HG02759 (cell line): ENCODE measurements around the gene GNB1.

Source experiments
- ATAC-seq: cut with Tn5 transposase; IDR thresholded peaks from one replicate; pipeline ENCODE4 v1.9.1; 2021; ENCODE audit warnings: mild to moderate bottlenecking, moderate library complexity; ENCODE audit not compliant: unreplicated experiment

The GNB1 gene

DNA sequence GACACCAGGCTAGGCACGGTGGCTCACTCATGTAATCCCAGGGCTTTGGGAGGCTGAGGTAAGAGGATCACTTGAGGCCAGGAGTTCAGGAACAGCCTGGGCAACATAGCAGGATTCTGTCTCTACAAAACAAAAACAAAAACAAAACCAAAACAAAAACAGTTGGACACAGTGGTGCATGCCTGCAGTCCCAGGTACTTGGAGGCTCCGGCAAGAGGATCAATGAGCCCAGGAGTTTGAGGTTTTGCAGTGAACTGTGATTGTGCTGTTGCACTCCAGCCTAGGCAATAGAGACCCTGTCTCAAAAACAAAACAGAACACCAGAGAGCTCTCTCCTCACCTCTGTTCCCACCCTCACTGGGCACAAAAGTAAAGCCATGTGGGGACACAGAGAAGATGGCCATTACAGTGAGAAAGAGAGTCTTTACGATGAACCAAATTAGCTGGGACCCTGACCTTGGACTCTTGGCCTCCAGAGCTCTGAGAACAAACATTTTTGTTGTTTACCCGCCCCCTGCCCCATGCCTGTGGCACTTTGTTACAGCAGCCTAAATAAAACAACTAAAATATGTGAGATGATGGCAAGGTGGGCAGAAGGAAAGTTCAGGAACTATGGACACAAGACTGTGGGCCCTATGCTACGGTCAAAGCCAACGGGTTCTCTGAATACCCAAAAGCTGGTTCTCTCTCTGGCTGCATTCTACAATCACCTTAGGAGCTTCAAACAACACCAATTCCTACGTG, 122.5 kb downstream of the GNB1 start:
- no peak for ATAC-seq

DNA sequence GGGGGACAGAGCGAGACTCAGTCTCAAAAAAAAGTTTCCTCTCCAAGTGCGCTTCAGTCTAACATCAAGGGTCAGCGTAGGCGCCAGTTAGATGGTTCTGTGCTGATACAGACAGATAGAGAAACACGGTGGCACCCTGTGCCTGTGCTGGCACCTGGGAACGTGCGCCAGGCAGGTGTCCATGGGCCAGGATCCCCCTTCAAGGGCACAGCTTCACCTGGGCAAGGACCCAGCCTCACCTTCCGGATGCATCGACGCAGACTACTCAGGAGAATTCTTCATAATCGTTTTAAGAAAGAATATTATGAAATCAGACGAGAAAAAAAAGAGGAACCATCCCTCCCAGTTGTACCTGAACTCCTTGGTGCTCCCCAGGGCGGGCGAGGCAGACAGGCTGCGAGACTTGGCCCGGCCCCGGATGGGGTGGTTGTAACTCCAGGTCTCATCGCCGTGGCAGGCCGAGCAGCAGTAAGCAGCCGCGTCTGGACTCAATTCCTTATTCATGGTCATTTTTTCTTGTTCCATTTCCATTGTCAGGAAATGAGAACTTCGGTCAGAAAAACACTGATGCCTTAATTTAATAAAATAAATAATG, 125.9 kb downstream of the GNB1 start:
- ATAC-seq = no peak

DNA sequence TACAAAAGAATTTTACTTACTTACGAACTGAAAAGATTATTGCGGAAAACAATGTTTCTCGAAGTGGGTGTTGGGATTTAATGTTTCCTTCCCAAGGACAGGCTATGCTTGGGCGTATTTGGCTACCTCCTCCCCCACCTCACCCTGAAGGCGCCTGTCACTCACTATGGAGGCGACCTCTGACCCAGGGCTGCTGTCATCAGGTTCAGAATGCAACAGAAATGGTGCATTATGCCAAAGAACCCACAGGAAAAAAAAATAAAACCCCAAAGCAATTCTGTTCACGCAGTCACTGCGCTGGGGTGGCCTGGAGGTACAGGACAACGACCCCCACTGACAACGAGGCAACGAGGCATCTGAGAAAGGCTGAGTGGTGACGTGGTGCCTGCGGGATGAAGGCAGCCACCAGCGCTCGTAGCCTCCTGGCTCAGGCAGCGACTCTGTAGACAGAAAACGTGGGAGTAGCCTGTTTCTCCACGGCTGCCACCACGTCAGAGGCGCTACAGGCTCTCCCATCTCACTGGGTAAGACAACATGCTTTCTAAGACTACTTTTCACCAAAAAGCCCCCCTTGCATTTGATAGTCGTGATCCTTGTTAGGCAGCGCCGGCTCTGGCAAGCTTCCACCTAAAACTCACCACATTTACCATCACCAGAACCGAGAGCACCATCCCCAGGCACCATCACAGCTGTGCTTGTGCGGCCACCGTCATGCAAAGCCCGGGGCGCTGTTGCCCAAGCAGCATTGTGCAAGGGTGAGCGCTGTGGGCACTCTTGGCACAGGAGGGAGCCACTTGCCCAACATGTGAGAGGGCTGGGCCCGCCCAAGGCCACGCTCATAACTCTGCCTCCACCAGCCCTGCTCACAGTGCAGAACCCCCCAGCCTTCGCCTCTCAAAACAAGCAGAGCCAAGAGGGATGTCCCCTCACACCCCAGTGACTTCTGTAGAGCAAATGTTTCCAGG, 126.9 kb downstream of the GNB1 start:
- no peak for ATAC-seq

DNA sequence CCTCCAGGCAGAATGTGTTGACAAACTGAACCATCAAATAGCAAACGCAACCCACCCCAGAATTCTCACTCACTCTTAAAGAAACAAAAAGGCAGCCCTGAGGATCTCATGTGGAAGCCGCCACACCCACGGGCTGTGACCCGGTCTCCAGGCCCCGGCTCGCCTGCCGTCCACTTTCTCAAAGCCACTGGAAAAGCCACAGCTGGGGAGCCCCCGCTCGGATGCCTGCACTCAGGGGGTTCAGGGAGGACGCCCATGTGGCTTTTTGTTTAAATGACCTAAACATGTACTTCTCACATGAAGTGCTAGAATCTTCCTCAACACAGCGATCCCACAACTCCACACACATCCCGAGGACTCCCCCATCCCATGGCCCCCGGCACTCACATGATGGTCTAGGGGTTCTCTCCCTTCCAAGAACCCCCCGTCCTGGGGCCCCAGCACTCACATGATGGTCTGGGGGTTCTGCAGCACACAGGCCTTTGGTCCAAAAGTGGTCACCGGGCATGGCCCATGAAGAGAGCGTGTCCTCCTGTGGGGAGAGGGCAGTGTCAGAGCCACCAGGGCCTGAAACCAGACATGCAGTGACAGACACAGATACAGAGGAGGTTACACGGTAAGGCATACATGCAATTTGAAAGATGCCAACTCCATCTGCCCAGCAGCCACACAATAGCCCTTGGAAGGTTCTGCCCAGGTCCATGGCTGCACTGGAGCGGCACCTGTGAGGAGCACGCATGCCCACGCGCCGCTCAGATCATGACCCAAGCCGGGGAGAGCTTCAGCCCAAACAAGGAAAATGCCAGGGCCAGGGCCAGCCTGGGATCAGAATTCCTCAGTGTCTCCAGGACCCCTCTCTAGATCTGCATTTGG, 129.1 kb downstream of the GNB1 start:
- ATAC-seq = no peak

DNA sequence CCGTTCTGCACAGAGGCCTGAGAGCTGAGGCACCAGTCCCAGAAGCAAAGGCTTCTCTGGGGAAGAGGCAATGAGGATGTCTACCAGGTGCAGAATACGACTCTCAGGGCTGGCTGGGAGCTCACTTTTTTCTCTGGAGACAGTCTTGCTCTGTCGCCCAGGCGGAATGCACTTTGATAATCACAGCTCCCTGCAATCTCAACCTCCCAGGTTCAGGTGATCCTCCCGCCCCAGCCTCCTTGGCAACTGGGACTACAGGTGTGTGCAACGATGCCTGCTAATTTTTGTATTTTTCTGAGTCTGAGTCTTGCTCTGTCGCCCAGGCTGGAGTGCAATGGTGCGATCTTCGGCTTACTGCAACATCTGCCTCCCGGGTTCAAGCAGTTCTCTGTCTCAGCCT, 130.2 kb downstream of the GNB1 start:
- no peak for ATAC-seq

DNA sequence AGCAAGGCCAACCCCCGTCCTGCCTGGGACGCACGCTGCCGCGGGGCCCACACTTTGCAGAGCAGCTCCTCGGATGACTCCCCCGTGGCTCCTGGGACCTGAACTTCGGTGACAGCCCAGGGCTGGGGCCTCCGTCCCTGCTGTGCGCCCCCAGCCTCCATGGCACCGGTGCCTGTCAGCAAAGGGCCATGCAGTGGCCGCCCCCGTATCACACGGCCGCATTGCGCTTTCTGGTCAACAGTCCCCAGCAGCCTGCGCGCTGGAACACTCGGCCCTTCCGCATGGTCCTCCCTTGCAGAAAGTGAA, 130.6 kb downstream of the GNB1 start:
- ATAC-seq = no peak

DNA sequence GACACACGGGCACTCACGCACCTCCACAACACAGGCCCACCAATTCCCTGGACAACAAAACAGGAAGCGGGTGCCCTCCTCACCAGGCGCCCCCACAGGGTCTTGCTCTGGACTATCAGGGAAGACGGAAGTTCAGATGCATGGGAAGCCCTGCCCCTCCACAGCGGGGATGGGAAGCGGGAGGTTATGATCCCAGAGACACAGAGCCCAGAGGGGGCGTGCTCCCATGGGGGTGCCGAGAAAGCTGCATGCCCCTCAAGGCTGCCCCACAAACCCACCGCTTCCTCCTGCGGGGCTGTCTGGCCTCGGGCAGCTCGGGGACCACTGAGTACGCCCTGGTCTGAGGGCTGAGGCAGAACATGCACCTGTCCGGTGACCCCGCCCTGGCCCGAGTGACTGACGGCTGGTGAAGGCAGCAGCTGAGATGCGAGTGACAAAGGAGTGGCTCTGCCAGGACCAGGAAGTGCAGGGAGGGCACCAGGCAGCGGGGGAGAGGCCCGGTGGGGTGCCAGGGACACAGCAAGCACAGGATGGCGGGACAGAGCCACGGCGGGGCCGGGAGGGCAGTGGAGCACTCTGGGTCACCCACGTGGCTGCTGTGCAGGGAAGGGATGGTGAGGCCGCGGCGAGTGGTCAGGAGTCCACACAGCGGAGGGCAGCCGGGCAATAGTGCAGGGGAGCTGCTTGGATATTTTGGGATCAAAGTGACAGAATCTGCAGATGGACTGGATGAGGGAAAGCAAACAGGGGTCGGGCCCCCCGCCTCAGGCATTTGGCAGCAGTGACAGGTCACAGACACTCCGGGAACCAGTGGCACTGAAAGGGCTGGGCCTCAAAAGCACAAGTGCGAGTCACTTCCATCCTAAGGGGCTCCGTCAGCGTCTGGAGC, 131.2 kb downstream of the GNB1 start:
- no peak for ATAC-seq

DNA sequence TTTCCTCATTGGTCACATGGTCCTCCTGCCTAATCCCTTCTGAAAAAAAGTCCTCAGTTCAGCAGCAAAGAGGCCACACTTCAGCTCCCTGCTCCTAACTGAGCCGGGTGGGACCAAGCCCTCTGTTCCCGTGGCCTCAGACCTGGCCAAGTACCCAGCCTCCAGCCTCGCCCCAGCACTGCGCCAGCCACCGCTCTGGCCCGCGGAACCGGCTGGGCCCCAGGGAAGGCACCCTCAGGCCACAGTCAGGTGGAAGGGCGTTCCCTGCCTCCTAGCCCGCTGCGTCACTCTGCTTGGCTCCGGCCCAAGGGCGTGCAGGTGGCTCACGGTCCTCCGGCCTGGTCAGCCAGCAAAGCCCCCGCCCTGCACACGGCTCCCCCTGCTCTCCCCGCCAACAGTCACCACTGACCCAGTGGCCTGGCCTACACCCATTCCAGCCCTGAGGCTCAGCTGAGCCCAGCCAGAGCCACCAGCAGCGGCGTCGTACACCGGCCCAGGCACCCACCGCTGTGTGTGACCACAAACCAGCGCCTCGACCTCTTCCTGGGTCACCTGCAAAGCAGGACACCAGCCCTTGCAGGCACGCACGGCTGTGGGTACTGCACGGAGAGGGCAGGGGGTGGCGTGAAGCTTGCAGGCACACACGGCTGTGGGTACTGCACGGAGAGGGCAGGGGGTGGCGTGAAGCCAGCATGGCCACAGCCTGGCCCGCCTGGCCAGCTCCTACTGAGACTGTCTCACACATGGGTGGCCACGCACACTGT, 132.0 kb downstream of the GNB1 start:
- no peak for ATAC-seq

DNA sequence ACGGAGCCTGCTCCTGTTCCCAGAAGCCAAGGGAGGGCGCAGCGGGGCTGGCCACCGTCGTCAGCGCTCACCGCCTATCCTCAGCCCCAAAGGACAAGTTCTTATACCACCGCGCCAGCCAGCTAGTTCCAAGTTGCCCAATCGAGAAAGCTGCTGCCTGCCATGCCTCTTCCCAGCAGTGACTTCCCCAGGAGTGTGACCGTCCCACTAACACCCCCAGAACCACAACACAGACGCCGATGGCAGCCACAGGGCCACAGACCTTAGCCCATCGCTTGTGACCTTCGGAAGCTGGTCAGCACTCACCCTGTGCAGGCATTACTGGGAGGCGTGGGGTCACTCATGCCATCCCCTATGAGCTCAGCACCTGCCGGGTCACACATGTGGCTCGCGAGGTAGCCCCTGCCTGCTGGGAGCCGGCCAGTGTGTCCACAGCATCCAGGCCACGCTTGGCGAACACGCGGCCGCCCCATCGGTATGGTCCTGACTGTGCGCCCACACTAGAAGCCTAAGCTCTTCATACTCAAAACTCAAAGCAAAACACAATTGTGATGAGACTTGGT, 132.7 kb downstream of the GNB1 start:
- no peak for ATAC-seq

DNA sequence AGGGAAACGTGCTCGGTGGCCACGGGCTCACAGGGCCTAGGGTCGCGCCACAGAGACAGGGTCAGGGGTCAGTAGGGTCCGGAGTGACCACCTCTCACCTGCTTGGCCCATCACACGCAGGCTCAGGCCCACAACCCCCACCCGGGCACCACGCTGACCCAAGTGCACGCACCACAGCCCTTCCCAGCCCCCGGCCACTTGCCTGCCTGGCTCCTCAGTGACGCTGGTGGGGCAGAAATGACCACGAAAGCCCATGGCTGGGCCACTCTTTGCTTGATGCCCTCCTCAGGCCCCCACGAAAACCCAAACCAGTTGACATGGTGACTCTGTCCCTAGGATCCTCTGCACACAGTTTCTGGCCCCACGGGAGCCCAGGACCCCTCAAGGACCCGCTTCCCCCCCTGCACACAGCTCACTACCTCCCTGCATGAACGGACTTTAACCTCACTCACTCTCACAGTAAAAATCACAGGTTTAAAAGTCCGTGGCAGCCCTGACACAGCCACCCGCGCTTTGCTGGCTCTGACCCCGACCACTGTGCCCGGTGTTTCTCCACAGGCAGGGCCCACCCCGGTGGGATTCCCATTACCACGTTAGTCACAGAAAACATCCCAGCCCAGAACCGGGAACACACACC, 133.3 kb downstream of the GNB1 start:
- no peak for ATAC-seq

DNA sequence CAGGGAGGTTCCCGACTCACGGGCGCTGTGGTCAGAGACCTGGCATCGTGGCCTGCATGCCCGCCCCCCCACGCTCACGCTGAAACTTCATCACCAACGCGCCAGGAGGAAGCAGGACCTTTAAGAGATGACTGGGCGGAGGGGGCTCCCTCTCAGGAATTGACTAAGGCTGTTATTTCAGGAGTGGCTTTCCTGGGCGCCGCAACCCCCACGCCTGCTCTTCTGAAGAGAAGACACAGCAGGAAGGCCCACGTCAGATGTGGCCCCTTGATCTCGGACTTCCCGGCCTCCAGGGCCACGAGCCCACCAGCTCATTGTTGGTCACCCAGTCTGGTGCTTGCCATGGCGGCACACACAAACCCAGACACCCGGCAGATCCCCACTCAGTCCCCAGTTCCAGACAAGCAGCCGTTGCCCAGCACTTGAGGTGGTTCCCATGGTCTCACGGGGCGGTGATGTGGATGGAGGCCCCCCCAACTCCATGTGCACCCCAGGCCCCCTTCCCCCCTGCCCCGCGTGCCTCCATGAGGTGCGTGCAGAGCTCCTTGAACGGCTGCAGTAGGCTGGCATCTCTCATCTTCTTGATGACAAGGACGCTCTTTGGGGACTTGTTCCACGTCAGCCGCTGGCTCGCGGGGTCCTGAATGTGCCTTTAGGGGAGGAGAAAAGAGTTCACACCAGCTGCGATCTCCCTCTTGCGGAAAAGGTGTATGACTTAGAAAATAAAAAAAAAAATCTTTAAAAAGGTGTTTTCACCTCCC, 134.0 kb downstream of the GNB1 start:
- ATAC-seq = no peak

DNA sequence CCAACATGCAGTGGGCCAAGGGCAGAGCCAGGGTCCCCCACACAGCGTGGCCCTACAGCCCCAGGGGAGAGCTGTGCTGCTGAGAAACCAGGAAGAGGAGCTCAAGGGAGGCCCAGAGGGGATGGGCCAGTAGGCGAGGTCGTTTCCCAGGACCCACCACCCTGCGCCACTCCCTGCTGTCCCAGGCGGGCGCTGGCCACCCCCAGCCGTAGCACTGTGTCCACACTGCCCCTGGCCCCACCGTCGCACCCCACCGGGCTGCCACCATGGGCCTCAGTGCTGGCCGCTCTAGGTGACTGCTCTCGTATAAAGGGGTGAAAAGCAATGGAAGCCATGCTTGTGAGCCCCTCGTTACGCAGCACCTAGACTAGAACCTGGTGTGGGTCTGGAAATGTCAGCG, 135.0 kb downstream of the GNB1 start:
- no peak for ATAC-seq

DNA sequence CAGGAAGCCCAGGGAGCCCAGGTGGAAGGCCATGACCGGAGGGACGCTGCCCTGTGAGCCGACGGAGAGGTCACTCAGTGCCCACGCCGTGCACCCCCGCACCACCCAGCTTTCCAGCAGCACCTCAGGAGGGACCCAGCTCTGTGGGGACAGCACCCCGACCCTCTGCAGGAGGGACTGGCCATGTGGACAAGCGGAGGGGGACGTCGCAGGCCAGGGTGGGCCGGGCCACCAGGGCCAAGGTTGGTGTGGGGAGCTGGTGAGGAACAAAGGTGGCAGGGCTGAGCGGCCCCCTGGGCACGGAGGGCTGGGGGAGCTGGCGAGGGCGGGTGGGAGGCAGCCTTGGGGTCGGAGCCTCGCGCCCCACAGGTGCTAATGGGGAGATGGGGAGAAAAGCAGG, 135.5 kb downstream of the GNB1 start:
- no peak for ATAC-seq

DNA sequence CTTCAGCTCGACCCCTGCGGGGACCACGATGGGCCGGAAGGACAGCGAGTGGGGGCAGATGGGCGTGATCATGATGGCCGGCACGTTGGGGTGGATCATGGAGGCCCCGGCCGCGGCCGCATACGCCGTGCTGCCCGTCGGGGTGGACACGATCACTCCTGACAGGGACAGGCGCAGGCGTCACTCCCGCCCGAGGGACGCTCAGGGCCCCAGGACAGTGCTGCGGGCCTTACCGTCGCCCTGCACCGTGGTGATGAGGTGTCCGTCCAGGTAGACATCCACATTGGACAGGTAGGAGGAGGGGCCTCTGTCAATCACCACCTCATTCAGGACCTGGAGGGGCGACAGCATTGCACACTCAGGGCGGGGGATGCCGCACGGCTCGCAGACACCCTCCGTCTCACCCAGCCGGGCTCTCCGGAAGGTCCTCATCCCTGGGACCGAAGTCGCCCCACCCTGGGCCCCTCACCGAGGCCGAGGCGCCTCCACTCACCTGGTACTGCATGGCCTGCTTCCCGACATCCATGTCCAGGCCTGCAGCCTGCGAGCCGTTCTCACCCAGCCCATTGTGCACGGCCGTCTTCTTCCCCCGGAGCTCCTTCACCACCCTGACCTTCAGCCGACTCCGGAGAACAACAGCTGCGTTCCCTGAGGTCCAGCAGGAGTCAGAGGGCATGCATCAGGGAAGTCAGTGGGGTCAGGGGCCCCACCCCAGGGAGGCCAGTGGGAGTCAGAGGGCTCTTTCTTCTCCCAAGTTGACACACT, 136.7 kb downstream of the GNB1 start:
- ATAC-seq = no peak

DNA sequence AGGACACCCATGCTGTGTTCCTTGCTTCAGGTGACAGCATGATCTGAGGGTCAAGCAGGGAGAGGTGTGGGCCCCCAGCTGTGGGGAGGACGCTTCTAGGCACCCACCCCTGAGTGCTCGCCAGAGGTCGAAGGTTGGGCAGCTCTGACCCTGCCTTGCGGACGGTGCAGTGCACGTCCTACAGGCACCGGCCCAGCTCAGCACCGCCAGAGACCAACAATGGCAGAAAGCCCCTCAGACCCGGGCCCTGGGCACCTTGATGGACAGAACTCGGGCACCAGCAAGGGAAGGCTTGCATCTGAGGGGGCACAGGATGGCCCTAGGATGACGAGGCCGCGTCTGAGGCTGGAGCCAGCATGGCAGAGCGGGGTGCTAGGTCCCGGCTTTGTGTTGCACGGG, 137.3 kb downstream of the GNB1 start:
- ATAC-seq = no peak

DNA sequence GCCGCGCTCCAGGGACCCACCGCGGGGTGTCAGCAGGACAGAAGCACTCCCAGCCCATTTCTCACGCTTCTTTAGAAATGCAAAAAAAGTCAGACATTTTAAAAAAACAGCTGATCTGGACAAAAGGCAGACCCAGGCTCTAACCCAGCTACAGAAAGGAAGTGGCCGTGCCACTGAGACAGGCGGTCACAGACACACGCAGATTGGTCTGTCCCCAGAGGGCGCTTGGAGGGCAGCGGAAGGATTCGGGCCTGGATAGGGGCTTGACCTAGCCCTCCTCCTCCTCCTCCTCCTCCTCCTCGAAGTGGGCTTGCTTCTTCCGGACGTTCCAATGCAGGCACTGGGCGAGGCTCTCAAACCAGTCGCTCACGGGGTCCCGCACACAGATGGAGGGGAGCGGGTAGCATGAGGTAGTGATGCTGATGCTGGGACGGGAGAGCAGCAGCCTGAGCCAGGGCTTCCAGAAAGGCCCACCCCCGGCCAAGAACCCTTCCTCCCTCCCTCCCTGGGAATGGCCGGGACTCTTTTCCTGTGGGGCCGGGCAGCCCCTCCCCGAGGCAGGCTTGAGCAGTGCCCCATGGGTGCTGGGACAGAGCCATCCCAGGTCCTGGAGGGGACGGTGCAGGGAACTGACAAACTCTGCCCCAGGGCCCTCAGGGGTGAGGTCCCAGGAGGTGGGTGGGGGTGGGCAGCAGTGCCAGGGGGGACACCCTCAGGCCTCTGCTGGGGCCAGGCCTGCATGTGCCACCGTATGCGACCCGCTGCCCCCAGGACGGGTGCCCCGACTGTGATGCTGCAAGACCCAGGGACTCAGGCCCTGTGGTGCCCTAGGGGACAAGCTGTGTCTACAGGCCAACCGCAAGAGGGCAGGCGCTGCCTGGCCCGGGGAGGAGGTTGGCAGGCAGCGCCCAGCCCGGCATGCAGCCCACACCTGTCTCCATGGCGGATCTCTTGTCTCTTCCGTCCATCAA, 138.0 kb downstream of the GNB1 start:
- no peak for ATAC-seq
